GM23248 (cell line): ENCODE data around the gene NBR1. TPM values are rescaled to one million over a fixed set of nuclear protein-coding genes. Genes with fewer than 3 reads are reported as not detected.

Experiments
- DNase-seq: peaks from one replicate; pipeline ENCODE4 v3.0.0-alpha.2; 2015
- H2AFZ ChIP-seq: fragments of 200-600 bp; sonication (generic); 2 replicates; pipeline ENCODE4 v1.6.1; 2016; ENCODE audit warnings: antibody characterized with exemption
- H3F3A ChIP-seq: fragments of 200-600 bp; sonication (generic); 2 replicates; pipeline ENCODE4 v1.6.1; 2016; ENCODE audit warnings: mild to moderate bottlenecking, antibody characterized with exemption, mixed run types; ENCODE audit not compliant: insufficient read depth
- H3K27ac ChIP-seq: fragments of 200-600 bp; sonication (generic); 2 replicates; pipeline ENCODE4 v1.5.1; 2016; ENCODE audit warnings: mild to moderate bottlenecking
- H3K27me3 ChIP-seq: fragments of 200-600 bp; sonication (generic); replicated peaks from 2 replicates; pipeline ENCODE4 v1.6.1; 2016; ENCODE audit warnings: mild to moderate bottlenecking; ENCODE audit not compliant: insufficient read depth
- H3K36me3 ChIP-seq: fragments of 200-600 bp; sonication (generic); 2 replicates; pipeline ENCODE4 v1.6.1; 2016; ENCODE audit warnings: low read depth, mild to moderate bottlenecking
- H3K4me1 ChIP-seq: fragments of 200-600 bp; sonication (generic); 2 replicates; pipeline ENCODE4 v1.6.1; 2016; ENCODE audit warnings: mild to moderate bottlenecking; ENCODE audit not compliant: insufficient read depth
- H3K4me2 ChIP-seq: fragments of 200-600 bp; sonication (generic); one replicate; pipeline ENCODE4 v1.6.1; 2016; ENCODE audit warnings: mild to moderate bottlenecking; ENCODE audit not compliant: unreplicated experiment
- H3K4me3 ChIP-seq: fragments of 200-600 bp; sonication (generic); 2 replicates; pipeline ENCODE4 v1.5.1; 2016; ENCODE audit warnings: mild to moderate bottlenecking
- H3K79me2 ChIP-seq: fragments of 200-600 bp; sonication (generic); 2 replicates; pipeline ENCODE4 v1.6.1; 2016; ENCODE audit warnings: mild to moderate bottlenecking; ENCODE audit not compliant: insufficient read depth
- H3K9ac ChIP-seq: fragments of 200-600 bp; sonication (generic); 2 replicates; pipeline ENCODE4 v1.6.1; 2016; ENCODE audit warnings: mild to moderate bottlenecking
- H3K9me2 ChIP-seq: fragments of 200-600 bp; sonication (generic); 2 replicates; pipeline ENCODE4 v1.6.1; 2016; ENCODE audit warnings: mixed run types, mild to moderate bottlenecking, moderate library complexity; ENCODE audit not compliant: insufficient read depth
- H3K9me3 ChIP-seq: fragments of 200-600 bp; sonication (generic); one replicate; pipeline ENCODE4 v1.6.1; 2017; ENCODE audit warnings: low read depth
- H4K20me1 ChIP-seq: fragments of 200-600 bp; sonication (generic); 2 replicates; pipeline ENCODE4 v1.6.0; 2016; ENCODE audit not compliant: insufficient read depth
- EZH2 ChIP-seq: fragments of 200-600 bp; sonication (generic); IDR thresholded peaks from 2 replicates; pipeline ENCODE4 v1.6.1; 2018; ENCODE audit warnings: antibody characterized with exemption, mild to moderate bottlenecking; ENCODE audit not compliant: insufficient read depth, poor library complexity, severe bottlenecking
- EZH2phosphoT487 ChIP-seq: fragments of 200-600 bp; sonication (generic); IDR thresholded peaks from 2 replicates; pipeline ENCODE4 v1.6.1; 2018; ENCODE audit warnings: antibody characterized with exemption, moderate library complexity, mild to moderate bottlenecking, low read depth; ENCODE audit not compliant: insufficient read depth
- WGBS, 2 experiments: methylation state at CpG; one replicate each; pipeline ENCODE4 v1.1.6; 2015 to 2017; ENCODE audit warnings: low lambda C conversion rate in 2 of 2, low coverage in 1 of 2; ENCODE audit errors: missing lambda C conversion rate in 2 of 2; 5-methylcytosine and 5-hydroxymethylcytosine counted together
- in situ Hi-C: fragments of 300-500 bp; cut with MboI; formaldehyde crosslinking; loops from 2 replicates; pipeline ENCODE4 v1.15.0; 2020
- polyA plus RNA-seq: library from polyadenylated mRNA; unstranded; fragments of >200 nt; fragmentation: Nextera tagmentation; extraction: Ambion mirVana; gene quantifications from 2 replicates; pipeline ENCODE4 v1.2.1, GENCODE V29; 2016
- total RNA-seq: library from RNA; depleted of rRNA; stranded (reverse); fragments of >200 nt; shearing (Covaris generic); gene quantifications from 2 replicates; pipeline ENCODE4 v1.2.3, GENCODE V29; 2014

NBR1 gene
- total and polyA plus RNA-seq, 2 experiments from 2014 or later: 71.6 to 109 TPM

DNA sequence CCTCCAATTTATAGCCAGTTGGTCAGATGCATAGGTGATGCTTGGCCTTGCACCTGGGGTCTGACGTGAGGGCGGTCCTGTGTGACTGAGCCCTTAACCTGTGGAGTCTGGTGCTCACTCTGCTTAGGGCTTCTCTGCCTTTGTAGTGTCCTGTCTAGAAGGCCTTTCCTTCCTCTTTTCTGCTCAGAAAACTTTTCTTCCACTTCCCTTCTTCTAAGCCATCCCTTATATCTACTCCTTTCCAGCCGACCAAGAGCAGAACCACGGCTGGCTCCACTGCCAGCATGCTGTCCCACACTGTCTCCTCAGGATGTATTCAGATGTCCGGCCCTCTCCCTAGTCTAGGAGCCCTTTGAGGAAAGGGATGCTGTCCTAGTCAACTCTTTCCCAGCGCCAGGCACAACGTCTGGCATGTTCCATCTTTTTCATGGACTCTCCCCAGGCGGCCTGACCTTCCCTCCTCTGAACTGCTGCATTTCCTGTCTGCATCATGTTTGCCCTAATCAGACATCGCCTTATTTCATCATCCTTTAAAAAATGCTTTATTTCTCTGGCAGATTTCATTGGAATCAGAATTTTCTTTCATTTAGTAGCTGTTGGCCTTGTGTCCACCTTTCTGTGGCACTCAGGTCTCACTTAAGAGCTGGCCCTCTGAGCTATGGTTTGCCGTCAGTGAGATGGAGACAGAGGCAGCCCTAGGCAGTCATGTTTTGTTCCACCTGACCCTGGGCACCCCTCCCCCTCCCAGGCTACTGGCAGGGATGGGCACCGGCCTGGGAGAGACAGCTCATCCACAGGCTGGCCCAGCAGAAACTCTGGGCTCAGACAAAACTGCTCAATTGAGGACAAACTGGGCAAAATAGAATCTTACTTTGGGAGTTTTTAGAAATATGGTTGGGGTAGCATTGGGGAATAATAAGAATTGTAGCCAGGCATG, 30.4 kb upstream of the NBR1 start:
- DNase-seq: no peak
- in situ Hi-C loops: no loop called here
- Histone ChIP-seq H3K9ac (no peak overlapping the region), H3K9me3 (no peaks in the 10 kb centered on the region), H3K4me2 (no peak overlapping the region), H3F3A (no peaks in the 10 kb centered on the region), H4K20me1 (no peaks in the 10 kb centered on the region), H3K4me3 (no peak overlapping the region), H3K27ac (no peak overlapping the region), H3K27me3 (no peaks in the 10 kb centered on the region), H3K36me3 (no peaks in the 10 kb centered on the region), H3K4me1 (no peaks in the 10 kb centered on the region), H2AFZ (no peak overlapping the region), H3K9me2 (no peaks in the 10 kb centered on the region), H3K79me2 (no peaks in the 10 kb centered on the region)
- TF ChIP-seq EZH2: no peak
- TF ChIP-seq EZH2phosphoT487: no peak
- 70 to 74% methylated on average over 11 of the region's 11 CpGs for WGBS, 2 experiments

- H3K27ac ChIP-seq: no peak overlapping the region
- DNase-seq: no peak
- no peaks in the 10 kb centered on the region for H3F3A ChIP-seq
- 94% methylated on average over 5 of the region's 5 CpGs for WGBS, 2 experiments
- H3K4me1 ChIP-seq: no peaks in the 10 kb centered on the region
- no peak overlapping the region for H3K9ac ChIP-seq
- no peaks in the 10 kb centered on the region for H3K79me2 ChIP-seq
- H2AFZ ChIP-seq: no peak overlapping the region
- in situ Hi-C loops: no loop called here
- no peaks in the 10 kb centered on the region for H3K9me3 ChIP-seq
- H3K27me3 ChIP-seq: no peaks in the 10 kb centered on the region
- TF ChIP-seq EZH2 (no peak), EZH2phosphoT487 (no peak)
- H3K36me3 ChIP-seq: no peaks in the 10 kb centered on the region
- H3K4me3 ChIP-seq: no peak overlapping the region
- H4K20me1 ChIP-seq: no peaks in the 10 kb centered on the region
- no peak overlapping the region for H3K4me2 ChIP-seq
- H3K9me2 ChIP-seq: no peaks in the 10 kb centered on the region
Measured at GRCh38 chr17:43142153-43142552, 28.9 kb upstream of the NBR1 start.

GRCh38 chr17:43143201-43143600, 27.8 kb upstream of the NBR1 start:
- no peak for DNase-seq
- no peak overlapping the region for H2AFZ ChIP-seq
- H3K4me1 ChIP-seq: no peaks in the 10 kb centered on the region
- no peaks in the 10 kb centered on the region for H4K20me1 ChIP-seq
- no peak overlapping the region for H3K4me2 ChIP-seq
- no peaks in the 10 kb centered on the region for H3K79me2 ChIP-seq
- H3K9me3 ChIP-seq: no peaks in the 10 kb centered on the region
- no peaks in the 10 kb centered on the region for H3K36me3 ChIP-seq
- no peak overlapping the region for H3K27ac ChIP-seq
- WGBS, 2 experiments: 94 to 96% methylated on average over 5 of the region's 5 CpGs
- no peaks in the 10 kb centered on the region for H3K9me2 ChIP-seq
- H3K27me3 ChIP-seq: no peaks in the 10 kb centered on the region
- no peak overlapping the region for H3K4me3 ChIP-seq
- H3K9ac ChIP-seq: no peak overlapping the region
- TF ChIP-seq EZH2 (no peak), EZH2phosphoT487 (no peak)
- in situ Hi-C loops: no loop called here
- H3F3A ChIP-seq: no peaks in the 10 kb centered on the region

DNA sequence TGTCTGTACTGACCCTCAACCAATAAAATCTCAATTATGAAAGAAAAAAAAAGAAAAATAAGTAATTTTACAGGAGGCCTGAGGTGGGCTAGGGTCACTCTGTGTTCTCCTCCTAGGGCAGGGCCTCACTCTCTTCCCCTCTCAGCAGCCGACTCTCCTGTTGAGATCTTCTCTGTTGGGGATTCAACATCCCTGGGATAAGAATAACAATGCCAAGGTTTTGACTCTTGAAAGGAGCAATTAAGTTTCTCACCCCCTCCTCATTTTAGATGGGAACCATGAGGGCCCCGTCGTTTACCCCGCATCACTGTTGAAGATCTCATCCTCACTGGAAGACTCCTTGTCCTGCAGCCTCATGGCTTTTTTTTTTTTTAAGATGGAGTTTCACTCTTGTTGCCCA, 24.4 kb upstream of the NBR1 start:
- Histone ChIP-seq H3K9me3 (no peaks in the 10 kb centered on the region), H4K20me1 (no peaks in the 10 kb centered on the region), H3K79me2 (no peaks in the 10 kb centered on the region), H2AFZ (no peak overlapping the region), H3K36me3 (no peaks in the 10 kb centered on the region), H3K9ac (no peak overlapping the region), H3K9me2 (no peaks in the 10 kb centered on the region), H3K27ac (no peak overlapping the region), H3K4me1 (no peaks in the 10 kb centered on the region), H3F3A (no peaks in the 10 kb centered on the region), H3K27me3 (no peaks in the 10 kb centered on the region), H3K4me3 (no peak overlapping the region), H3K4me2 (no peak overlapping the region)
- 95 to 98% methylated on average over 4 of the region's 4 CpGs for WGBS, 2 experiments
- no peak for DNase-seq
- in situ Hi-C loops: no loop called here
- no peak for TF ChIP-seq EZH2phosphoT487
- TF ChIP-seq EZH2: no peak
